OCI-LY3 (cell line): ENCODE data around the gene ACOT7.
"Not testable (repeated sequence)": the region's sequence is repeated elsewhere in the genome, so short reads cannot be mapped to it uniquely, and the experiment has no call there.

Experiments
- H2AFZ ChIP-seq: fragments of 200-600, 300-600 bp; shearing (Covaris generic); 2 replicates; pipeline ENCODE4 v1.6.0; 2014; ENCODE audit warnings: antibody characterized with exemption, low read depth, low read length
- H3K27ac ChIP-seq: fragments of 200-600, 300-600 bp; sonication (generic); 2 replicates; pipeline ENCODE4 v1.5.1; 2014; ENCODE audit warnings: mild to moderate bottlenecking, low read length, moderate library complexity, mixed read lengths
- H3K27me3 ChIP-seq: fragments of 200-600, 300-600 bp; sonication (generic); 2 replicates; pipeline ENCODE4 v1.6.1; 2014; ENCODE audit warnings: low read depth, low read length, mixed read lengths
- H3K36me3 ChIP-seq: fragments of 200-600, 300-600 bp; sonication (generic); replicated peaks from 2 replicates; pipeline ENCODE3; 2014; ENCODE audit warnings: low read depth, low read length, mixed read lengths
- H3K4me1 ChIP-seq: fragments of 300-600, 200-600 bp; sonication (generic); 2 replicates; pipeline ENCODE4 v1.6.1; 2014; ENCODE audit warnings: low read length, mixed read lengths
- H3K4me2 ChIP-seq: fragments of 200-600, 300-600 bp; sonication (generic); 2 replicates; pipeline ENCODE4 v1.6.1; 2014; ENCODE audit warnings: low read length, mixed read lengths
- H3K4me3 ChIP-seq: fragments of 300-600, 200-600 bp; sonication (generic); 2 replicates; pipeline ENCODE4 v1.5.1; 2014; ENCODE audit warnings: antibody characterized with exemption, mild to moderate bottlenecking, low read length, moderate library complexity
- H3K79me2 ChIP-seq: fragments of 300-600, 200-600 bp; shearing (Covaris generic); 2 replicates; pipeline ENCODE4 v1.6.1; 2014; ENCODE audit warnings: mild to moderate bottlenecking, low read length, mixed read lengths
- H3K9ac ChIP-seq: fragments of 300-600, 200-600 bp; shearing (Covaris generic); 2 replicates; pipeline ENCODE4 v1.6.0; 2014; ENCODE audit warnings: mild to moderate bottlenecking, low read length, moderate library complexity
- H3K9me3 ChIP-seq: fragments of 200-600, 300-600 bp; shearing (Covaris generic); 2 replicates; pipeline ENCODE4 v1.6.1; 2014; ENCODE audit warnings: low read length, mixed read lengths; ENCODE audit not compliant: insufficient read depth
- H4K20me1 ChIP-seq: fragments of 200-600, 300-600 bp; sonication (generic); 2 replicates; pipeline ENCODE4 v1.6.1; 2016; ENCODE audit warnings: low read length, mixed read lengths; ENCODE audit not compliant: insufficient read depth
- CTCF ChIP-seq: fragments of 200-600, 300-600 bp; sonication (generic); IDR thresholded peaks from 2 replicates; pipeline ENCODE4 v1.5.1; 2014; ENCODE audit warnings: antibody characterized with exemption, low read length, low read depth
- EZH2phosphoT487 ChIP-seq: fragments of 200-600 bp; shearing (Covaris generic); IDR thresholded peaks from 2 replicates; pipeline ENCODE4 v1.6.1; 2018; ENCODE audit warnings: antibody characterized with exemption, mixed run types, low read depth

ACOT7 gene

GRCh38 chr1:6373961-6374720 lies 19.4 kb downstream of the ACOT7 start:
- no peak overlapping the region for H3K4me3 ChIP-seq
- H3K4me1 ChIP-seq: no peaks in the 10 kb centered on the region
- H3K79me2 ChIP-seq: peaks cover 23% of the 10 kb centered on the region
- H3K36me3 ChIP-seq: no peaks in the 10 kb centered on the region
- no peaks in the 10 kb centered on the region for H3K27me3 ChIP-seq
- H3K9me3 ChIP-seq: no peaks in the 10 kb centered on the region
- no peak overlapping the region for H3K27ac ChIP-seq
- H2AFZ ChIP-seq: no peak overlapping the region
- no peak overlapping the region for H3K4me2 ChIP-seq
- H3K9ac ChIP-seq: no peak overlapping the region
- TF ChIP-seq EZH2phosphoT487 (no peak), CTCF (no peak)
- H4K20me1 ChIP-seq: no peaks in the 10 kb centered on the region

GRCh38 chr1:6372236-6372635 lies 21.3 kb downstream of the ACOT7 start:
- not testable (repeated sequence) for H3K27me3 ChIP-seq, H3K4me2 ChIP-seq, H3K9ac ChIP-seq, H3K4me1 ChIP-seq, H3K9me3 ChIP-seq, H3K27ac ChIP-seq, H3K4me3 ChIP-seq, H2AFZ ChIP-seq, H4K20me1 ChIP-seq, H3K36me3 ChIP-seq
- H3K79me2 ChIP-seq: peaks cover 15% of the 10 kb centered on the region

GRCh38 chr1:6370006-6370405 lies 23.6 kb downstream of the ACOT7 start:
- Histone ChIP-seq H3K27me3 (no peaks in the 10 kb centered on the region), H3K79me2 (peaks cover 9% of the 10 kb centered on the region; the same call in 1 of the 2 replicates), H3K4me3 (no peak overlapping the region), H3K4me2 (no peak overlapping the region), H4K20me1 (no peaks in the 10 kb centered on the region), H3K9me3 (no peaks in the 10 kb centered on the region), H3K4me1 (no peaks in the 10 kb centered on the region), H3K36me3 (no peaks in the 10 kb centered on the region), H3K27ac (no peak overlapping the region), H2AFZ (no peak overlapping the region), H3K9ac (no peak overlapping the region)
- no peak for TF ChIP-seq EZH2phosphoT487
- TF ChIP-seq CTCF: no peak

GRCh38 chr1:6367381-6368012 lies 26.1 kb downstream of the ACOT7 start:
- H3K27me3 ChIP-seq: no peaks in the 10 kb centered on the region
- no peak for TF ChIP-seq CTCF
- TF ChIP-seq EZH2phosphoT487: no peak
- no peak overlapping the region for H3K4me2 ChIP-seq
- H3K4me1 ChIP-seq: no peaks in the 10 kb centered on the region
- no peak overlapping the region for H2AFZ ChIP-seq
- no peak overlapping the region for H3K27ac ChIP-seq
- H4K20me1 ChIP-seq: no peaks in the 10 kb centered on the region
- H3K4me3 ChIP-seq: no peak overlapping the region
- H3K79me2 ChIP-seq: no peaks in the 10 kb centered on the region
- H3K9me3 ChIP-seq: no peaks in the 10 kb centered on the region
- no peaks in the 10 kb centered on the region for H3K36me3 ChIP-seq
- no peak overlapping the region for H3K9ac ChIP-seq
